Activated CD4-positive, CD25-positive, alpha-beta regulatory T cell (primary cell): ENCODE data around the gene MAT2A.

Experiments
- DNase-seq, 4 experiments: peaks; one replicate each; lab custom pipeline; 2025; lab: John Stamatoyannopoulos, UW

The MAT2A gene

DNA sequence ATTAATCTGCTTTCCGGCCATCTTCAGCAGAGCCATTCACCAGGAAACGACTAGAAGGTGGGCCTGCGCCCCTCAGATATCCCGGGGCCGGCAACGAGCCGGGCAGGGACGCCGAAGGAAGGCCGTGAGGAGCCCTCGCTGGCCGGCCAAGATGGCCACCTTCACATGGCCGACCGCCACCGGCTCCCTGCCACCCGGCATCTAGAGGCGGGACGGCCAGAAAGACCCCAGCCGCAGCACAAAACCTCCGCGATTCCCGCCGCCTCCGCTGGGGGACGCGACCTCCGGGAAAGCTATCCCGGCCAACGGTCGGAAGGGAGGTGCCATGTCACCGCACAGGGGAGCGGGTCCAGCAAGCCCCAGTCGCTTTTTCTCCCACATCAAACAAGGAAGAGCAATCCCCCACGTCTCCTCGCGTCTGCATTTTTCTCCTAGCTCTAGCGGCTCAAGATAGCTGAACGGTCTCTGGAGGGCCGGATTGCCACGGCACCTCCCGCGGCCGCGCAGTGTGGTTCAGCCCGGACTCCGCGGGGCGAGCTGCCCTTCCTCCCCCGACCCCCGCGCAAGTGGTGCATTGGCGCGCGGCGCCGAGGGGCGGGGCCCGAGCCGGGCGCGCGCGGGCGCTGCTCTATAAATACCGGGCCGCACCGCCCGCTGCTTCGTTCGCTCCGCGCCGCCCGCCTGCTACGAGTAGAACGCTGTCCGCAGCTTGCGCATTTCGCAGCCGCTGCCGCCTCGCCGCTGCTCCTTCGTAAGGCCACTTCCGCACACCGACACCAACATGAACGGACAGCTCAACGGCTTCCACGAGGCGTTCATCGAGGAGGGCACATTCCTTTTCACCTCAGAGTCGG, at the start of gene MAT2A:
Gene MAT2A (plus strand): TSS at position 662 of the 854 bp plus-strand sequence. CDS start 120 bp downstream, at position 782.
- DNase-seq, result peak; percentile 78 to 88 (median 81)

DNA sequence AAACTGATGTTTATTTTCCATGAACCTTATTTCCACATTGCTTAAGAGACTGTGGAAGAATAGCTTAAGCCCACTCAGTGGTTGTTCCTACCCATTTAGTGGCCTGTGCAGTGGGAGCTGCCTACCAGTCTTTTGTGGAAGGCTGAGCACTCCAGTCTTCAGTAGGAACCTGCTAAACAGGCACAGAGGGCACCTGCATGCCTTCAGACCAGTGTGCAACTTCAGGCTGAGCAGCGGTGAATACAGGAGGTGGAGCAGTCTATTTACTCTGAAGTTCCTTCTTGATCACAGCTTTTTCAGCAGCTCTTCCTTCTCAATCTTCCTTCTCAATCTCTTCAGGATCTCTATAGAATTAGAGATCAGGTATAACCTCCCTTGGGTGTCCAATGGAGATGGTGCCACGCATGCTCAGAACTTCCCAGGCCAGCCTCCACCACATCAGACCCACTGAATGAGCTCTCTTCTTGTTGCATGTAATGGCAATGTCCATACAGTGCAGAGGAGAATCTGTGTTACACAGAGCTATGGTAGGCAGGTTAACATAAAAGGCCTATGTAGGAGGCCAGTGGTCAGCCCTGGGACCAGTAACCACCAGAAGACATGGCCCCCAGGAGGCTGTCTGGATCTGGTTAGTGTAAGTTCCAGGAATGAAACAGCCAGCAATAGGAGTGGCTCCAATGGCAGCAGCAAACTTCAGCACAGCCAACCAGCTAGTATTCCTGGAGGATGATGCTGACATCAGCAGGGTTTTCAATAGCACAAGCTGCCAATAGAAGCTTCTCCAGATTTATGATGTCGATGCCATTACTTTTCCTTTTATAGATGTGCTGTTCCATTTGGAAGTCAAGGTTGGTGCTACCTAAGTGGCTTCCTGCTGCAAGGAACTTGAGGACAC, 47.9 kb upstream of the MAT2A start:
- DNase-seq, result no peak

GRCh38 chr2:85496436-85496835, 42.5 kb upstream of the MAT2A start:
- DNase-seq, result no peak

DNA sequence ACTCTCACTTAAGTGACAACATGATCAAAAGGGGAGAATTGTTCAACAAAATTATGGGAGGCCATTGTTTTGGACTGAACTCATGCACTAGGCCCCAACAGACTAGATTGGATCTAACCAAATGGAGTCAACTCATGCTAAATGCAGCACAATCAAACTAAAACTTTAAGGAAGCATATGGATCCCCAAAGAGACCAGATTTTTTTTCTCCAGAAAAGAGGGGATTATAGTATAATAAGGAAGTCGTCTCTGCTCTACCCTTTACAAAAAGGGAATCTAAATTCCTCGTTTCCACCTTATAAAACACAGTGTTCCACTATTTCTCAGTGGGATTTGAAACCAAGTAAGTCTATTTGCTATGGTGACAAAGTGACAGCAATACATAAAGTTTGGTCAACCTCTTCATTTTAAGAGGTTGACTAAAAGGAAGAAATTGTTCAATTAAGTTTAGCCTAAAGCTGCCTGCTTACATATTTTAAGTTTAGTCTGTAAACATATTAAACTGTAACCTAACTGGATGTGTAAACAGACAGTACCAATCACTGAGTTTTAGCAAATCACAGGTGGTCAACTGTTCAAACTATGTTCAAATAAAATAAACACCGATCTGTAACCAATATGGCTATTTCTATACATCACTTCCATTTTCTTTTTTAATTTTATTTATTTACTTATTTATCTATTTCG, 40.9 kb upstream of the MAT2A start:
- no peak for DNase-seq

- no peak for DNase-seq
Measured at GRCh38 chr2:85501248-85501647, 37.7 kb upstream of the MAT2A start.

DNA sequence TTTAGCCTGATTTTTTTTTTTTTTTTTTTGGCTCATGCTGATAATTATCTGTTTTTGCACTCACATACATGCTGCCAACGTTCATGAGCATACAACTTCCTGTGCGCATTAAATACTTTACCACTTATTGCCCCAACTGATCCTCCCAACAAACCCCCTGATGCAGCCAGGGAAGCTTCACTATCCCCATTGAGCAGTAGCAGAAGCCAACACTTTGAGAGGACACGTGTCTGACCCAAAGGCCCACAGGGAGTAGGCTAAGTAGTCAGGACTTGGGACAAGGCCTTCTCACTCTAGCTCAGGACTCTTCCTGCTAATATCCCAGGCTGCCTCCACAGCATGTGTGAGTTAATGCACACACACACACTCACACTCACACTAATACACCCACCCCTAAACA, 36.2 kb upstream of the MAT2A start:
- no peak for DNase-seq

DNA sequence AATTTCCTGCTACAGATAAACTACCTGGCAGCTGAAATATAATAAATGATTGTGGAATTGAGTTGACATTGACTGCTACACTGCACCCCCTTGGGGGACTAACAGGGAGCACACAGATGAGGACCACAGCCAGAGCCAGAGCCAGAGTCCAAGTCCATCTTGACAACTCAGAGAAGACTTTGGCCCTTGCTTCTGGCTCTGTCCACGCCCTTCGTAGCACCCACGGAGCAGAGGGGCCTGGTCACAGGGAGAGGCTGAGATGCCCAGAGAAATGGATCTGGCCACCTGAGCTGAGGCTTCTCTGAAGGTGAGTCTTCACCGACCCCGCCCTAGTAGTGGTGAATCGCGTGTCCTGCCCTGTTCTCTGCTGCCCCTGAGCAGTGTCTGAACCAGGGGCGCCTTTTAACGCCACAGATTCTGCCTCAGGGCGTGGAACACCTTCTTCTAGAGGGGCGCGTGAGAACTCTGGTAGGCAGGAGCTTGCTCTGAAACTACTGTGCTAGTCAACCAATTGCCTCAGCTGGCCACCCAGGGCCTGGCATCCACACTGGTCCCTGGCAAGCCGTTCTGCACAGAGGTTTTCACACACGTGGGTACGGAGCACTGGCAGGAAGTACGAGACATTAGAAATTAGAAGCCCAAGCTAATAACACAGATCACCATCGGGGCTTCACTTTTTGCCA, 35.7 kb upstream of the MAT2A start:
- DNase-seq, result no peak

GRCh38 chr2:85503851-85504777, 34.9 kb upstream of the MAT2A start:
- no peak for DNase-seq

DNA sequence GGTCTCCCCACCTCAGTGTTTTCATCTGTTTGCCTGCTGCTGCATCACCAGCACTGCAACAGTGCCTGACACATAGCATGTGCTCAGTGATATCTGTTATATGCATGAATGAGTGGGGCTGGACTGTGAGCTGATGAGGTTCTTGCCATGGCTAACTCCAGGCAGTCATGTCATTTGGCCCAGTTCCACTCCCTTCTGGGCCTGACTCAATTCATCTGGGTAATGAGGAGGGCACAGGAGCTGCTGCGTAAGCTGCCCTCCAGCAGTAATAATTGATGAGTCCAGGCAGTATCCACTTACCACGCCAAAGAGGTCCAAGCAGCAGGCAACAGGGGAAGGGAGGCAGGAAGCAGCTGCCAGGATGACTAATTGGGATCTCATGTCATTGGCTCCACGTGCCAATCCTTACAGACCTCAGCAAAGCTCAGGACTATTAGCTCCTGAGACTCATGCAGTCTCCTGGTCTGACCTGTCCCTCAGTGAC, 34.1 kb upstream of the MAT2A start:
- DNase-seq, result no peak

GRCh38 chr2:85505551-85506238, 33.3 kb upstream of the MAT2A start:
- DNase-seq, result no peak

- no peak for DNase-seq
Measured at GRCh38 chr2:85506768-85507181, 32.2 kb upstream of the MAT2A start.

DNA sequence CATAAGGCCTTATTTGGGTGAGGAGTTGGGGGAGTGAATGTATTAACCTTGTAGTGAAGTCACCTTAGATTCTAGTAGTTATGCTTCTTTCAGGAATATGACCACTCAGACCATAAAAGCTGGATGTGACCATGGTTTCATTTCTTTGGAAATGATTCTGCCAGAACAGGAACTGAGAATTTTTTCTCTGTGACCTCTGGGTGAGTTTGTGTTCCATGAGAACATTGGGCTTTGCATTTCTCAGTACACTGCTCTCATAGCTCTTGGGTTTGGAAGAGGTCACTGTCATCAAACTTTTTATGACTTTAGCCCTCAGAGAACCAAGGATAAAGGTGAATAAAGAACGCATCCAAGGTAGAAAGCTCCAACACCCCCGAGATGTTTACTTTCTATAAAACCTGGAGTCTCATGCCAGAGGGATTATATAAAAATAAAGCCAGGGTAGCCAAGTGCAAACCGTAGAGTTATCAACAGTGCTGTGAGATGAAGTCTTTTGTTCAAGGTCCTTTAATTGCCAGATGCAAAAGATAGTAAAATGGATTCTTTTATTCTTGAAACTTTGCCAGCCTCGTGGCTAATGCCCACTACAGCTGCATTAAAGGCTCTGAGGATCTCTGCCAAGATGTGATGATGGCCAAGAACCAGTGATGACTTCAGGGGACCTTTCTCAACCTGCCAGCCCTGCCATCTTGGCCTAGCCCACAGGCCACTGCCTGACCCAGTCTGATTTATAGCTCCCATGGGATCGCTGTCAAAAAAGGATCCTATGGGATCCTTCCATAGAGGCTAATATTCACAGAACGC, 27.8 kb upstream of the MAT2A start:
- no peak for DNase-seq

DNA sequence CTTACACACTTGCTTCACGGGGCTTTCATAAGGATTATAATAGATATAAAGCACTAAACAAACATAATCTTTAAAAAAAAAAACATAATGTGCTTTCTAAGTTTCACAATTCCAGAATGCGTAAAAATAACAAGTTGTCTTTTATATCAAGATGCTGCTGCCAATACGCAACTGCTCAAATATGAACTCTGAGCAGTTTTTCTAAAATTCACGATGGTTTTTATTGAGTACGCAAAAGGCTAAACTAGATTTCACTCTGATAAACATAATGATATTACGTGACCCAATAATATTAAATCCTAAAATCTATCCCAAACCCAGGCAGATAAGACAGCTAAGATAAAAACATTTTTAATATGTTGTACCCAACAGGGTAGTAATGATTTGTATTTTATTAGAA, 24.6 kb upstream of the MAT2A start:
- no peak for DNase-seq

- DNase-seq, result no peak
Measured at GRCh38 chr2:85516653-85517389, 22.1 kb upstream of the MAT2A start.

GRCh38 chr2:85522090-85522647, 16.8 kb upstream of the MAT2A start:
- DNase-seq, result no peak

DNA sequence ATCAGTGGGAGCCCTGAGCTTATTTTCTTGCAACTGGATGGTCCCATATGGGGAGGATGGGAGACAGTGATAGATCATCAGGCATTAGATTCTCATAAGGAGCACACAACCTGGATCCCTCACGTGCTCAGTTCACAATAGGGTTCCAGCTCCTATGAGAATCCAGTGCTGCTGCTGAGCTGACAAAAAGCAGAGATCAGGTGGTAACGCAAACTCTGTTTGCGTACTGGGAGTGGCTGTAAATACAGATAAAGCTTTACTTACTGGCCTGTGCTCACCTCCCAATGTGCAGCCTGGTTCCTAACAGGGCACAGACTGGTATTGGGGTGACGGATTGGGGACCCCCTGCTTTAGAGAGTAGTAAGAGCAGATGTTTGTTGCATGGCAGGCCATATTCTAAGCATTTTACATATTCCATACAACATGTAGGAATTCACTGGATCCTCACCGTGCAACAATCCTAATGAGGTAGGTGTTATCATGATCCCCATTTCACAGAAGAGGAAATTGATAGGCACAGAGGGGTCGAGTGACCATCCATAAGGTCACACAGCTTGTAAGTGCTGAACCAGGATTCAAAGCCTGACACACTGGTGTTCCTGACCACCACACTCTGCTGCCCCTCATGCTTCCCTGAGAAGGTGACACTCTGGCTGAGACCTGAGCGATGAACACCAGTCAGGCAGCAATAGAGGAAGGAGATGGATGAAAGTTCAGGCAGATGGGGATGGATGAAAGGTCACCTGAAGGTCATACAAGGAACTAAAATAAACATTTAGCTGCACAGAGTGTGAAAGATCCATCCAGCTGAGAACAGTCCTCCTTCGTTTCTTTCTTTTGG, 15.7 kb upstream of the MAT2A start:
- DNase-seq, result no peak

GRCh38 chr2:85523903-85524335, 15.0 kb upstream of the MAT2A start:
- no peak for DNase-seq
